DMS79 (cell line): ENCODE results near the gene TMEM209.
"Not testable (repeated sequence)": the region's sequence is repeated elsewhere in the genome, so short reads cannot be mapped to it uniquely, and the experiment has no call there.

Experiments
- DNase-seq: peaks from one replicate; lab custom pipeline; 2025; lab: John Stamatoyannopoulos, UW

TMEM209 gene

GRCh38 chr7:130126840-130127239 lies 78.4 kb downstream of the TMEM209 start:
- not testable (repeated sequence) for DNase-seq

GRCh38 chr7:130124711-130125110 lies 80.5 kb downstream of the TMEM209 start:
- DNase-seq: no peak

DNA sequence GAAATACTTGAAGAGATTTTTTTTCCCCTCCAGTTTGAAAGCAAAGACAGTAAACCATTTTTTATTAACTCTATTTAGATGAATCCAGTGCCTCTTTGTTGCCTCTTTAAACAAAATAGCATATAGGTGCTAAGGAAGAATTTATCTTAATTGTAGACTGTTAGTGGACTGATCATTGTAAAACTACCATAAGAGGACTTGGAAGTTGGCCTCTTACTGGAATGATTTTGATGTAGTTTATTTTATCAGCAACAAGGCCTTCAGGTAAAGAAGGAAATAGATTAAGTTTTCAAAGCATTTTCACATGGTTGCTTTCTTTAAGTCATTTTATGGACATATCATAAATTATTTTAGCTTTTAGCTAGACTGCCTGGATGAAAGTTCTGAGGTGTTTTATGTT lies 81.7 kb downstream of the TMEM209 start:
- no peak for DNase-seq

DNA sequence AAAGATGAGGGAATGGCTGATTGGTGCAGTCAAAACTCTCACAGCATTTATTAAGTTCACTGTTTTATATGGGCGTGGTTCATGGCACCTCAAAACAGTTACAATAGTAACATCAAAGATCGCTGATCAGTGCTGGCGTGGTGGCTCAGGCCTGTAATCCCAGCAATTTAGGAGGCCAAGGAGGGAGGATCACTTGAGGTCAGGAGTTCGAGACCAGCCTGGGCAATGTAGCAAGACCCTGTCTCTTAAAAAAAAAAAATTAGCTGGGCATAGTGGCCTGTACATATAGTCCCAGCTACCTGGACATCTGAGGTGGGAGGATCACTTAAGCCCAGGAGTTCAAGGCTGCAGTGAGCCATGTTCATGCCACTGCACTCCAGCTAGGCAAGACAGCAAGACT lies 86.4 kb downstream of the TMEM209 start:
- DNase-seq: no peak

DNA sequence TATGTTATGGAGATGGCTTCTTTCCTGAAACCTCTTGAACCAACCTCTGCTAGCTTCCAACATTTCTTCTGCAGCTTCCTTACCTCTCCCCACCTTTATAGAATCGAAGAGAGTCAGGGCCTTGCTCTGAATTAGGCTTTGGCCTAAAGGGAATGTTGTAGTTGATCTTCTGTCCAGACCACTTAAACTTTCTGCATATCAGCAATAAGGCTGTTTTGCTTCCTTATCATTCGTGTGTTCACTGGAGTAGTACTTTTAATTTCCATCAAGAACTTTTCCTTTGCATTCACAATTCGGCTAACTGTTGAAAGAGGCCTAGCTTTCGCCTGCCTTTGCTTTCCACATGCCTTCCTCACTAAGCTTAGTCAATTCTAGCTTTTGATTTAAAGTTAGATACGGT lies 86.9 kb downstream of the TMEM209 start:
- DNase-seq: no peak

- no peak for DNase-seq
Observed at GRCh38 chr7:130114776-130115175, 90.4 kb downstream of the TMEM209 start.
